Spleen (tissue), 7 donors: ENCODE data around the gene CARS2.
"Not testable (repeated sequence)": the region's sequence is repeated elsewhere in the genome, so short reads cannot be mapped to it uniquely, and the experiment has no call there.

ENCODE experiments used
- POLR2A ChIP-seq, 3 donors: fragments of 450-650 bp; IDR thresholded peaks; one replicate each; pipeline ENCODE4 v1.5.1; 2017; ENCODE audit warnings: antibody characterized with exemption in 3 of 3, mild to moderate bottlenecking in 1 of 3
- POLR2AphosphoS5 ChIP-seq, 3 donors: sonication (generic); formaldehyde crosslinking; IDR thresholded peaks; one replicate each; pipeline ENCODE4 v1.5.1; 2017; ENCODE audit warnings: antibody characterized with exemption in 3 of 3
- TF ChIP-seq, protein P1 (sequence below), 11 experiments: fragments of 200-600 bp in 7 of 11; fragments of 450-650 bp in 4 of 11; sonication (generic) in 4 of 11; IDR thresholded peaks in 8 of 11; conservative IDR thresholded peaks in 3 of 11; 1 replicate in 7 of 11; 2 replicates in 4 of 11; pipeline versions ENCODE4 v1.4.0 to v1.8.0; 2016 to 2021; ENCODE audit warnings: antibody characterized with exemption in 11 of 11, inconsistent platforms in 4 of 11, mild to moderate bottlenecking in 1 of 11
- donor health status: DM: no; HTN: no; CAD: no; lungs with moderate emphysema.
- donor health status: DM: no; HTN: no; CAD: no.
- donor health status: DM: no; HTN: no; CAD: no.

DNA sequence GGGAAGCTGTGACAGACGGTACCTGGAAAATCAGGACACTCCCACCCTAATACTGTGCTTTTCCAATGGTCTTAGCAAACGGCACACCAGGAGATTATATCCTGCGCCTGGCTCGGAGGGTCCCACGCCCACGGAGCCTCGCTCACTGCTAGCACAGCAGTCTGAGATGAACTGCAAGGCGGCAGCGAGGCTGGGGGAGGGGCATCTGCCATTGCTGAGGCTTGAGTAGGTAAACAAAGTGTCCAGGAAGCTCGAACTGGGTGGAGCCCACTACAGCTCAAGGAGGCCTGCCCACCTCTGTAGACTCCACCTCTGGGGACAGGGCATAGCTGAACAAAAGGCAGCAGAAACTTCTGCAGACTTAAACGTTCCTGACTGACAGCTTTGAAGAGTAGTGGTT, 36.1 kb downstream of the CARS2 start:
- not testable (repeated sequence) for TF ChIP-seq POLR2A, POLR2AphosphoS5 (IDR thresholded peaks at IDR 0.05)
- TF ChIP-seq, protein P1, sequence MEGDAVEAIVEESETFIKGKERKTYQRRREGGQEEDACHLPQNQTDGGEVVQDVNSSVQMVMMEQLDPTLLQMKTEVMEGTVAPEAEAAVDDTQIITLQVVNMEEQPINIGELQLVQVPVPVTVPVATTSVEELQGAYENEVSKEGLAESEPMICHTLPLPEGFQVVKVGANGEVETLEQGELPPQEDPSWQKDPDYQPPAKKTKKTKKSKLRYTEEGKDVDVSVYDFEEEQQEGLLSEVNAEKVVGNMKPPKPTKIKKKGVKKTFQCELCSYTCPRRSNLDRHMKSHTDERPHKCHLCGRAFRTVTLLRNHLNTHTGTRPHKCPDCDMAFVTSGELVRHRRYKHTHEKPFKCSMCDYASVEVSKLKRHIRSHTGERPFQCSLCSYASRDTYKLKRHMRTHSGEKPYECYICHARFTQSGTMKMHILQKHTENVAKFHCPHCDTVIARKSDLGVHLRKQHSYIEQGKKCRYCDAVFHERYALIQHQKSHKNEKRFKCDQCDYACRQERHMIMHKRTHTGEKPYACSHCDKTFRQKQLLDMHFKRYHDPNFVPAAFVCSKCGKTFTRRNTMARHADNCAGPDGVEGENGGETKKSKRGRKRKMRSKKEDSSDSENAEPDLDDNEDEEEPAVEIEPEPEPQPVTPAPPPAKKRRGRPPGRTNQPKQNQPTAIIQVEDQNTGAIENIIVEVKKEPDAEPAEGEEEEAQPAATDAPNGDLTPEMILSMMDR (IDR thresholded peaks at IDR 0.05 in 8 of 11, conservative IDR thresholded peaks at IDR 0.05 in 3 of 11) = not testable (repeated sequence)
